ENCODE data around the gene ASF1B.
A peak's percentile ranks its signal among the peaks of the same experiment; 100 is the strongest.

ASF1B gene

DNA sequence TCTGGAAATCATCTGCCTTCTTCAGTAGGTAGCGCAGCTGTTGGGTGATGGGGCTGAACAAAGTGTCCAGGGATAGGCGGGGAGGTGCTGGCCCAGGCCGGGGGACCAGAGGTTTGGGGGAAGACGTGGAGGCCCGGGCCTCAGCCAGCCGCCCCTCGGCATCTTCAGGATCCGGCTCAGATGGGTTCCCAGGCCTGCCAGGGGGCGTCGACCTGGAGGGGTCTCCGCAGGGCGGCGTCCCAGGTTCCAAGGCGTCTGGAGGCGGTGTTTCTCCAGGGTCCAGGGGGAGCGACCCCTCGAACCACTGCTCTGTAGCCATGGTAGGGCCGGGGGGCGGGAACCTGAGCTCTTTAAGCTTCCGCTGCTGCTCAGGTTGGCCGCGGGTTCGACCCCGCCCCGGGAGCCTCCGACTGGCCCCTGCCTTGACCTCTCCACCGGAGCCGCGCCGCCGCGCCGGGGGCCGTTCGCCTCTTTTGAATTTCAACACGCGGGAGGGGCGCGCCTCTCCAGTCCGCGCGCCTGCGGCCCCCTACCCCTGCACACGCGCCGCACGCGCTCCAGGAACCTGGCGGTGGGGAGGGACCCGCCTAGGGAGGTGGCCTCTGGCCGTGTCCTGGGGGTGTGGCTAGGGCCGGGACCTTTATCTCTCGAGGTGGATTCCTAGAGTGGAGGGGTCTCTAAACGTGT, 50.9 kb downstream of the ASF1B start, which contains the start of gene C19orf67:
TSS of gene C19orf67 (minus strand) at position 475 of the 687 bp plus-strand sequence. CDS start at position 319, 156 bp downstream.
- no peak for DNase-seq (ENCODE audit: low read depth)

DNA sequence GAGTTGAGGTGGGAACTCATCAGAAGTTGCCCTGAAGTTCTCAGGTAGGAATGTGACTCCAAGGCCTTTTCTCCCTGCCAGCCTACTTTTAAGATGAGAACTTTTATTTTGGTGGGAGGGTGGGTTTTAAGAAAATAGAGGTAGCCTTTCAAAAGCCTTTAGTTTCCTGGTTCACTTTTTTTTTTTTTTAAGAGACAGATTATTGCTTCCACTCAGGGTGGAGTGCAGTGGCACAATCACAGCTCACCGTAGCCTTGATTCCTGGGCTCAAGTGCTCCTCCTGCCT, 53.8 kb downstream of the ASF1B start:
- DNase-seq (ENCODE audit: low read depth) = no peak

DNA sequence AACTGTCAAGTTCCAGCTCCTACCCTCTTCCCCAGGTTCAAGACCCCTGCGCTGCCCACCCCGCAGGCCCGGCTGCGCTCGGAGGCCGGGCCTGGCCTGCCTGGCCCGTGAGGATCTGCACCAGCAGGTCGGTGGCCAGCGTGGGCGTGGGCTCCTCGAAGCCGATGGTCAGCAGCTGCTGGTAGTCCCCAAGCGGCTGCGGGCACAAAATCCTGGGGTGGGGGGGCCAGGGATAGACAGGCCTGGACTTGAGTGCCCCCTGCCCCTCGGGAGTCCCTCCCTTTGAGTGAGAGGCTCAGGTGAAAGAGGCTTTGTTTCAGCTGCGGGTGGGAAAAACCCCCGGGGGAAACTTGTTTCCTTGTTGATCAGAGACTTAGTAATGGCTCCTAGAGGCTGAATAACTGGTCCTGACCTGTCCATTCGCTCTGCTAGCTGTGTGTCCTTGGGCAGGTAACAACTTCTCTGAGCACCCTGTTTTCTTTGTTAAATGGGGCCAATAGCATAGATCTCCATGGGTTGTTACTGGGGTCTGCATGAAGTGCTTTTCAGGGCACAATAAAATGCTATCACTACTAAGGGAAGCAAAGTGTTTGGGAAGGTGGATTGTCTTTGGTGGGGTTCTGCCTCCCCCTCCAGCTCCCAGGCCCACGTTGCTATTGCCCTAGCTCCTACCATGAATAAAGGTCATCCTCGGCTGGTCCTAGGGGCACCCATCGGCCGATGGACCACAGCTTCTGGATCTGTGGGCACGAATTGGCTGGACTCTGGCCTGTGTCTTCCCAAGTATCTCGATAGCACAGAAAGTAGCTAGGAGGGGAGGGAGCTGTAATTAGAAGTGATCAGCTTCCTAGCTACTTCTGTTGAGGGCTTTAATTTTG, 54.4 kb downstream of the ASF1B start:
- no peak for DNase-seq (ENCODE audit: low read depth)

DNA sequence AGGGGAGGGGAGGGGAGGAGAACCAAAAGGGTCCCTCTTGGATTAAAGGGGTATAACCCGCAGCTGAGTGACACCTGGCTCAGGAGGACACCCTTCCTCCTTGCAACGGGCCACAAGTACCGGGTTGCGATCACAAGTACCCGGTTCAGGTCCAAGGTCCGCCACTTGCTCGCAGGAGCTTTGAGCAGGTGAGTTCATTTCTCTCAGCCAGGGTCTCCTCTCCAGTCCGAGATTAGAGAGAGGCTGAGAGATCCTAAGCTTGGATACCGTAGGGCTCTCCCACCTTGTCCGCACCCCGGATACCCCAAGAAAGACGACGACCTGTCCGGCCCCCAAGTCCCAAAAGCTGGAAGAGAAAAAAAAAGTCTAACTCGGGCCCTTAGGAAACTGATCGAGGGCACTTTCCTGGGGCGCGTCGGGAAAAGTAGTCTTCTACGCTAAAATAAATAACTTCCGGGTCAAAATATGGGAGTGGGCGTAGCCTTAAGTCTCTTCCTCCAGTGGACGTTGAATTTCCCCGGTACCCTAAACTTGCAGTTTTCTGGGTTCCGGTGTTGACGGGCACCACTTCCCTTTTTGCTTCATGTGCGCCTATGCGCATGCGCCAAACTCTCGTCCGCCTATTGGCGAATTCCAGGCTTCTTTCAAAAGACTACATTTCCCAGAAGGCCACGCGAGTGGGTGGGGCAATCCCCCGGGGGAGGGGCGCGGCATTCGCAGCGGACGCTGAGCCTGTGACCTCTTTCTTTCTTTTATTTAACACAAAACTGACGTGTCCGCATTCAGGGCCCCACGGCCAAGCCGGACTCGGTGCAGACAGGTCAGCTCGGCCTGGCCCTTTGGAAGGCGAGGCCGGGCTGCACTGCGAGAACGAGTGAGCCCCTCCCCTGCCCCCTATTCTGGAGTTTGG, 55.2 kb downstream of the ASF1B start:
- DNase-seq (ENCODE audit: low read depth) = peak; percentile 99

DNA sequence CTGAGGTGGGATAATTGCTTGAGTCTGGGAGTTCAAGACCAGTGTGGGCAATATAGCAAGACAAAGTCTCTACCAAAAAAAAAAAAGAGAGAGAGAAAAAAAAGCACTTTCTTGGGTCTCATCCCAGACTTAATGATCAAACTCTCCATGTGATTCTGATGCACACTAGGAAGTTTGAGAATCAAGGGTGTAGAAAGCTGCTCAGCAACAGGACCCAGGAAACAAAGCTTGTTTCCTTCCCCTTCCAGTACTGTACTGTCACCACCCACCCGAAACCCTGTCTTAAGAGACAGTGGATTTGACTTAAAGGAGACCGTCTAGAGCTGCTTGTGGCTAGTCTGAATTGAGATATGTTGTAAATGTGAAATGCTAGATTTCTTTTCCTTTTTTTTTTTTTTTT, 58.0 kb downstream of the ASF1B start:
- peak; percentile 82 for DNase-seq (ENCODE audit: low read depth)

DNA sequence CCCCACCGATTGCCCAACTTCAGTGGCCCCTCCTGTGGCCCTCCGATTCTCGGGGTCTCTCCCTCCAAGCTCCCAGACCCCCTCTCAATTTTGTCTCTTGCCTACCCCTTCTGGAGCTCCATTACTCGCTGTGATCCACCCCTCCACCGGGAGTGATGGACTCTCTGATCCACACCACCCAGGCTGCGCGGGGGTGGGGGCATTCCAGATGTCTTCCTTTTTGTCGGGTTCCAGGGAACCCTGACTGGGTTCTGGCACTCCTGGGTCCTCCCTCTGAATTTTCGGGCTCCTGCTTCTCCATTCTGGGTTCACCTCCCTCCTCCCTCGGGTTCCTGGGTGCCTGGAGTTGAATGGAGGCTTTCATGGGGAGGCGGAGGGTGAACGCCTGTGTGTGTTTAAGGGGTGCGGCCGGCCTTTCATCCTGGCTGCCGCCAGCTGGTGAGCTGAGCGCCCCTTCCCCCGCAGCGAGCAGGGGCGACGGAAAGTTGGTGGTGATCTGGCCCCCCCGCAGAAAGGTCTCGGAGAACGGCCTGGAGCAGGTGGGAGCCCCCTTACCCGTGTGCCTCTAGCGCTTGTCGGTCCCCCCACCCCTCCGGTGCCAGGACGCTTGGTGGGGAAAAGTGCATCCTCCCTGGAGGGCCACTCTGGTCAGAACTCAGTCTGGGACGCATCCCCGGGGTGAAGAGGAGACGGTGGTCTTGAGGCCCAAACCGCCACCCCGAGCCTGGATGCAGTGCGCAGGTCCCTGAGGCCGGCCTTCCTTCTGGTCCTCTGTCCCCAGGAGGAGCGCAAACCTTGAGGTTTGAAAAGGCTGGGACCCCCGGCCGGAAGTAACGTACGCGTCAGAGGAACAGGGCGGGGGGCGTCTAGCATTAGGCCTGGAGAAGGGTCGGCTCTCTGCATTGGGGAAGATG, 62.2 kb downstream of the ASF1B start:
- DNase-seq (ENCODE audit: low read depth) = no peak

DNA sequence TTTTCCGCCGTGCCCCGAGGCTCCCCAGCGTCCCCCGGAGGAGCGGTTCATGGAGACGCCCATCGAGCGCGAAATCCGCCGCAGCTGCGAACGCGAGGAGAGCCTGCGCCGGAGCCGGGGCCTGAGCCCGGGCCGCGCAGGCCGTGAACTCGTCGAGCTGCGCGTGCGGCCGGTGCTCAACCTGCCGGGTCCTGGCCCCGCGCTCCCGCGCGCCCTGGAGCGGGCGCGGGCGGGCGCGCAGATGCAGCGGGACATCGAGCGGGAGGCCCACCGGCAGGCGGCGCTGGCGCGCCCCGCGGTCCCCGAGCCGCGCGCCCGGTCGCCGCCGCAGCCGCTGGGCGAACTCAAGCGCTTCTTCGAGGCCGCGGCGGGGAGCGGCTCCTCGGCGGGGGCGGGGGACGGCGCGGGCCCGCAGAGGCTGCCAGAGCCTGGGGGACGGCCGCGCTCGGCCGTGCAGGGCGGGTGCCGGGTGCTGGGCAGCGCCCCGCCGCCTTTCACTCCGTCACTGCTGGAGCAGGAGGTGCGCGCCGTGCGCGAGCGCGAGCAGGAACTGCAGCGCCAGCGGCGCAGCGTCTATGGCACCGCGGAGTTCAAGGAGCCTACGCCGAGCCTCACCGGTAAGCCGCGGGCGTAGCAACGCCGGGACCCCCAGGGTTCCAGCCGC, 63.0 kb downstream of the ASF1B start:
- peak; percentile 58 for DNase-seq (ENCODE audit: low read depth)

DNA sequence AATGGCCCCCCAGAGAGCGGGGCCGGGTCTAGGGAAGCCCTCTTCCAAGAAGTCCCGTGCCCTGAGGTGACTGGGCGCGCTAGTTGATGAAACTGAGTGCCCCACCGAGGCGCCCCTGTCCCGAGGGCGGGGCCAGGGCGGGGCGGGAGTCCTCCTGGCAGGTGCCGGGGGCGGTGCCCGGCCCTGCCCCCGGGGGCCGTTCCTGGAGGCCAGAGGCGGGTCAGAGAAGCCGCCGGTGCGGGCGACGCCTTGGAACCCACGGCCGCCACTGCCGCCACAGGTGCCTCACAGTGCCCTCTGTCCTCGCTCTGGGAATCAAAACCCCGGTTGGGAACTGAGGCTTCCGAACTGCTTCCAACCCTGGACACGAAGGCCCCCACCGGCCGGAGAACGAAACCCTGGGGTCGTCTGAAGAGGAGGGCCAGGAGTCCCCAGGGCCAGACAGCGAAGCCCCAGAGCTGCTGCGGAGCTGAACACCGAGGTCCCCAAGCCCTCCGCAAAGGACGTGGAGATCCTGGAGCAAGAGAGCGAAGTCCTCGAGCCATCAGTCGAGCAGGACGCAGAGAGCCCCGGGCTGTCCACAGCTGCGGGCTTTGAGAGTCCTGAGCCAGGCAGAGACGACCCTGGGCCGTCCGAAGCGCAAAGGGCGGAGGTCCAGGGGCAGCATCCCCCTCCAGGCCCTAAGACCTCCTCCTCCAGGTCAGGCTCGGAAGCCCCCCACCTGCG, 63.7 kb downstream of the ASF1B start, which contains the start of gene MISP3:
TSS of gene MISP3 (plus strand) at position 252 of the 726 bp plus-strand sequence. CDS start 524 bp downstream, outside the sequence.
- no peak for DNase-seq (ENCODE audit: low read depth)

DNA sequence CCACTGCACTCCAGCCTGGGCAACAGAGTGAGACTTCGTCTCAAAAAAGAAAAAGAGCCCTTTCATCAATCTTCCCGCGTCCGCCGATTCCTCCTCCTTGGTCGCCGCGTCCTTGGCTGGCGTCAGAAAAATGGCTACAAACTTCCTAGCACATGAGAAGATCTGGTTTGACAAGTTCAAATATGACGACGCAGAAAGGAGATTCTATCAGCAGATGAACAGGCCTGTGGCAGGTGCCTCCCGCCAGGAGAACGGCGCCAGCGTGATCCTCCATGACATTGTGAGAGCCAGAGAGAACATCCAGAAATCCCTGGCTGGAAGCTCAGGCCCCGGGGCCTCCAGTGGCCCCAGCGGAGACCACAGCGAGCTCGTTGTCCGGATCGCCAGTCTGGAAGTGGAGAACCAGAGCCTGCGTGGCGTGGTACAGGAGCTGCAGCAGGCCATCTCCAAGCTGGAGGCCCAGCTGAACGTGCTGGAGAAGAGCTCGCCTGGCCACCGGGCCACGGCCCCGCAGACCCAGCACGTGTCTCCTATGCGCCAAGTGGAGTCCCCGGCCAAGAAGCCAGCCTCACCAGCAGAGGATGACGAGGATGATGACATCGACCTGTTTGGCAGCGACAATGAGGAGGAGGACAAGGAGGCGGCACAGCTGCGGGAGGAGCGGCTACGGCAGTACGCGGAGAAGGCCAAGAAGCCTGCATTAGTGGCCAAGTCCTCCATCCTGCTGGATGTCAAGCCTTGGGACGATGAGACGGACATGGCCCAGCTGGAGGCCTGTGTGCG, 65.9 kb downstream of the ASF1B start:
- no peak for DNase-seq (ENCODE audit: low read depth)
